Smooth muscle cell (in vitro differentiated cells): ENCODE measurements around the gene PTPRF. TPM values are rescaled to one million over a fixed set of nuclear protein-coding genes. Genes with fewer than 3 reads are reported as not detected.

ENCODE experiments used
- DNase-seq: peaks from one replicate; lab custom pipeline; 2025; ENCODE audit not compliant: unreplicated experiment; lab: John Stamatoyannopoulos, UW
- H2AFZ ChIP-seq: fragments of 200-600 bp; sonication (generic); 2 replicates; pipeline ENCODE4 v1.6.0; 2016; ENCODE audit warnings: antibody characterized with exemption, low read depth, mild to moderate bottlenecking
- H3F3A ChIP-seq: fragments of 200-600 bp; sonication (generic); 2 replicates; pipeline ENCODE4 v1.6.0; 2017; ENCODE audit warnings: antibody characterized with exemption, low read depth
- H3K27ac ChIP-seq: fragments of 200-600 bp; sonication (generic); 2 replicates; pipeline ENCODE4 v1.5.1; 2016; ENCODE audit warnings: low read depth, mild to moderate bottlenecking
- H3K27me3 ChIP-seq: fragments of 200-600 bp; sonication (generic); 2 replicates; pipeline ENCODE4 v1.6.1; 2016; ENCODE audit warnings: low read depth, mild to moderate bottlenecking
- H3K36me3 ChIP-seq: fragments of 200-600 bp; sonication (generic); 2 replicates; pipeline ENCODE4 v1.5.1; 2016; ENCODE audit warnings: low read depth
- H3K4me1 ChIP-seq: fragments of 200-600 bp; sonication (generic); 2 replicates; pipeline ENCODE4 v1.5.1; 2016; ENCODE audit warnings: low read depth
- H3K4me2 ChIP-seq: fragments of 200-600 bp; sonication (generic); 2 replicates; pipeline ENCODE4 v1.6.0; 2016; ENCODE audit warnings: mild to moderate bottlenecking
- H3K4me3 ChIP-seq: fragments of 200-600 bp; sonication (generic); 2 replicates; pipeline ENCODE4 v1.5.1; 2016; ENCODE audit warnings: mild to moderate bottlenecking
- H3K79me2 ChIP-seq: fragments of 200-600 bp; sonication (generic); 2 replicates; pipeline ENCODE4 v1.6.0; 2016; ENCODE audit warnings: low read depth, mild to moderate bottlenecking
- H3K9ac ChIP-seq: fragments of 200-600 bp; sonication (generic); 2 replicates; pipeline ENCODE4 v1.6.0; 2016; ENCODE audit warnings: low read depth
- H3K9me3 ChIP-seq: fragments of 200-600 bp; sonication (generic); replicated peaks from 2 replicates; pipeline ENCODE4 v1.5.1; 2016; ENCODE audit warnings: low read depth
- H4K20me1 ChIP-seq: fragments of 200-600 bp; sonication (generic); 2 replicates; pipeline ENCODE4 v1.6.0; 2016; ENCODE audit warnings: low read depth
- WGBS: methylation state at CpG from one replicate; pipeline ENCODE4 v1.1.7; 2016; ENCODE audit warnings: low lambda C conversion rate; 5-methylcytosine and 5-hydroxymethylcytosine counted together
- polyA plus RNA-seq: library from polyadenylated mRNA; unstranded; fragments of >200 nt; fragmentation: Nextera tagmentation; extraction: Ambion mirVana; gene quantifications from 2 replicates; pipeline ENCODE4 v1.2.1, GENCODE V29; 2016
- total RNA-seq: library from RNA; depleted of rRNA; stranded (reverse); fragments of >200 nt; gene quantifications from 2 replicates; pipeline ENCODE4 v1.2.3, GENCODE V29; 2014
- TF ChIP-seq, protein P1 (sequence below): fragments of 200-600 bp; sonication (generic); IDR thresholded peaks from 2 replicates; pipeline ENCODE4 v1.5.1; 2017; ENCODE audit warnings: borderline replicate concordance, mild to moderate bottlenecking, antibody characterized with exemption; ENCODE audit not compliant: insufficient read depth, poor library complexity, severe bottlenecking

PTPRF gene
- total and polyA plus RNA-seq, 2 experiments from 2014 or later: 39.9 to 71.0 TPM

DNA sequence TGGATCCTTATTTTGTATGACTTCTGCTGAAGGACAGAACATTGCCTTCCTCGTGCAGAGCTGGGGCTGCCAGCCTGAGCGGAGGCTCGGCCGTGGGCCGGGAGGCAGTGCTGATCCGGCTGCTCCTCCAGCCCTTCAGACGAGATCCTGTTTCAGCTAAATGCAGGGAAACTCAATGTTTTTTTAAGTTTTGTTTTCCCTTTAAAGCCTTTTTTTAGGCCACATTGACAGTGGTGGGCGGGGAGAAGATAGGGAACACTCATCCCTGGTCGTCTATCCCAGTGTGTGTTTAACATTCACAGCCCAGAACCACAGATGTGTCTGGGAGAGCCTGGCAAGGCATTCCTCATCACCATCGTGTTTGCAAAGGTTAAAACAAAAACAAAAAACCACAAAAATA lies 91.8 kb downstream of the PTPRF start:
- H3K9ac ChIP-seq: no peak overlapping the region
- no peaks in the 10 kb centered on the region for H3K36me3 ChIP-seq
- DNase-seq: no peak
- H3K27ac ChIP-seq: peak overlapping the region; percentile 43
- H3K4me3 ChIP-seq: no peak overlapping the region
- peak overlapping the region; percentile 45 for H3K4me2 ChIP-seq
- H2AFZ ChIP-seq: no peak overlapping the region
- H3K4me1 ChIP-seq: no peaks in the 10 kb centered on the region
- H3F3A ChIP-seq: no peaks in the 10 kb centered on the region
- H3K27me3 ChIP-seq: no peaks in the 10 kb centered on the region
- H3K9me3 ChIP-seq: no peaks in the 10 kb centered on the region
- TF ChIP-seq, protein P1, sequence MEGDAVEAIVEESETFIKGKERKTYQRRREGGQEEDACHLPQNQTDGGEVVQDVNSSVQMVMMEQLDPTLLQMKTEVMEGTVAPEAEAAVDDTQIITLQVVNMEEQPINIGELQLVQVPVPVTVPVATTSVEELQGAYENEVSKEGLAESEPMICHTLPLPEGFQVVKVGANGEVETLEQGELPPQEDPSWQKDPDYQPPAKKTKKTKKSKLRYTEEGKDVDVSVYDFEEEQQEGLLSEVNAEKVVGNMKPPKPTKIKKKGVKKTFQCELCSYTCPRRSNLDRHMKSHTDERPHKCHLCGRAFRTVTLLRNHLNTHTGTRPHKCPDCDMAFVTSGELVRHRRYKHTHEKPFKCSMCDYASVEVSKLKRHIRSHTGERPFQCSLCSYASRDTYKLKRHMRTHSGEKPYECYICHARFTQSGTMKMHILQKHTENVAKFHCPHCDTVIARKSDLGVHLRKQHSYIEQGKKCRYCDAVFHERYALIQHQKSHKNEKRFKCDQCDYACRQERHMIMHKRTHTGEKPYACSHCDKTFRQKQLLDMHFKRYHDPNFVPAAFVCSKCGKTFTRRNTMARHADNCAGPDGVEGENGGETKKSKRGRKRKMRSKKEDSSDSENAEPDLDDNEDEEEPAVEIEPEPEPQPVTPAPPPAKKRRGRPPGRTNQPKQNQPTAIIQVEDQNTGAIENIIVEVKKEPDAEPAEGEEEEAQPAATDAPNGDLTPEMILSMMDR: no peak
- peaks cover 5% of the 10 kb centered on the region for H4K20me1 ChIP-seq
- 37% methylated on average over 10 of the region's 10 CpGs for WGBS
- no peaks in the 10 kb centered on the region for H3K79me2 ChIP-seq

GRCh38 chr1:43622901-43623780 lies 92.5 kb downstream of the PTPRF start:
- no peak overlapping the region for H3K4me2 ChIP-seq
- WGBS: 93% methylated on average over 13 of the region's 13 CpGs
- no peaks in the 10 kb centered on the region for H3K4me1 ChIP-seq
- no peaks in the 10 kb centered on the region for H3K36me3 ChIP-seq
- TF ChIP-seq, protein P1: no peak
- no peak overlapping the region for H3K9ac ChIP-seq
- DNase-seq: no peak
- no peak overlapping the region for H2AFZ ChIP-seq
- H4K20me1 ChIP-seq: peaks cover 5% of the 10 kb centered on the region
- peak overlapping the region; percentile 27 for H3K27ac ChIP-seq
- H3K27me3 ChIP-seq: no peaks in the 10 kb centered on the region
- no peaks in the 10 kb centered on the region for H3K79me2 ChIP-seq
- no peak overlapping the region for H3K4me3 ChIP-seq
- no peaks in the 10 kb centered on the region for H3F3A ChIP-seq
- H3K9me3 ChIP-seq: no peaks in the 10 kb centered on the region

DNA sequence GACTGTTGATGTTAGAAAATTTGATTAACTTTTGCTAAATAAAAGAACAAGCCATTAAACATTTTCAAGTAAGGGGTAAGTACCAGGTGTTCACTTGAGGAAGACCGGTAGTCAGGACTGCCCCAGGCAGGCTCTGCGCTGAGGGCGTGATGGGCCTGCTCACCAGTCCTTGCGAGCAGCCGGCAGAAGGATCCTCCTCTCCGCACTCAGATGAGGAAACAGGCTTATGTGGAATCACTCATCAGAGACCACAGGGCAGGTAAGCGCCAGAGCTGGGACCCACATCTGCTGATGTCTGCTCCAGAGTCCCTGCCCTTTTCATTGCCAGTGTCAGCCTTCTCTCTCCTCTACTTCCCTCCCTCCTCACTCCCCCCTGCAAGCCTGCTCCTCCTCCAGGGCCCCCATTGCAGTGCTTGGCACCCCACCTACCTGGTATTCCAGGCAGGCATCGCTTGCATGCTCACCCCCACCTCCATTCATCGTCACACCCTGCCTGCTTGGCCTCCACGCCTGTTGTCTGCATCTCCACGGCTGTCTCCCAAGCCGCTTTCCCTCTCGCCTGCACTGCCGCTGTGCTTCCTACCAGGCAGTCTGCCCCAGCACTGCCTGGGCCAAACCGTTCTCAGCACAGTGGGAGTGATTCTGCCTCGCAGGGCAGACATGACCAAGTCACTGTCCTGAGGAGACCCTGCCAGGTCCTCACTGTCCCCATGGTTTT lies 94.5 kb downstream of the PTPRF start:
- Histone ChIP-seq H3K9me3 (no peaks in the 10 kb centered on the region), H3K79me2 (no peaks in the 10 kb centered on the region), H3K27ac (no peak overlapping the region), H3K4me1 (no peaks in the 10 kb centered on the region), H3K27me3 (no peaks in the 10 kb centered on the region), H3F3A (no peaks in the 10 kb centered on the region), H2AFZ (no peak overlapping the region), H4K20me1 (peaks cover 5% of the 10 kb centered on the region), H3K4me3 (no peak overlapping the region), H3K9ac (no peak overlapping the region), H3K4me2 (no peak overlapping the region), H3K36me3 (no peaks in the 10 kb centered on the region)
- 96% methylated on average over 15 of the region's 16 CpGs for WGBS
- TF ChIP-seq, protein P1: no peak
- no peak for DNase-seq
